HS-27A (cell line): ENCODE measurements around the gene DAND5.

ENCODE experiments used
- DNase-seq: peaks from one replicate; pipeline ENCODE4 v3.0.0-alpha.2; 2012; ENCODE audit warnings: low read depth, missing footprints

DAND5 gene

GRCh38 chr19:13008926-13009787 is 39.8 kb downstream of the DAND5 start:
- no peak for DNase-seq

GRCh38 chr19:13010038-13010991 is 40.9 kb downstream of the DAND5 start:
- DNase-seq, result no peak

- DNase-seq, result no peak
Measured at GRCh38 chr19:13010992-13011652, 41.7 kb downstream of the DAND5 start.

- no peak for DNase-seq
Measured at GRCh38 chr19:13011653-13012389, 42.4 kb downstream of the DAND5 start.

- DNase-seq, result no peak
Measured at GRCh38 chr19:13012390-13012689, 43.0 kb downstream of the DAND5 start.

GRCh38 chr19:13012690-13013608 is 43.6 kb downstream of the DAND5 start:
- DNase-seq, result no peak

GRCh38 chr19:13013649-13014048 is 44.3 kb downstream of the DAND5 start:
- DNase-seq, result no peak

- no peak for DNase-seq
Measured at GRCh38 chr19:13014101-13014920, 44.9 kb downstream of the DAND5 start.

GRCh38 chr19:13014921-13015280 is 45.5 kb downstream of the DAND5 start:
- DNase-seq, result no peak

GRCh38 chr19:13015361-13016223 is 46.2 kb downstream of the DAND5 start:
- DNase-seq, result no peak

- DNase-seq, result no peak
Measured at GRCh38 chr19:13016245-13016627, 46.9 kb downstream of the DAND5 start.

GRCh38 chr19:13016628-13017305 is 47.4 kb downstream of the DAND5 start:
- no peak for DNase-seq

- no peak for DNase-seq
Measured at GRCh38 chr19:13017306-13018034, 48.1 kb downstream of the DAND5 start.

- no peak for DNase-seq
Measured at GRCh38 chr19:13018035-13018914, 48.9 kb downstream of the DAND5 start.

GRCh38 chr19:13019332-13019731 is 50.0 kb downstream of the DAND5 start:
- DNase-seq, result no peak

GRCh38 chr19:13020002-13020414 is 50.6 kb downstream of the DAND5 start:
- no peak for DNase-seq
